ENCODE results near the gene PRKCSH.
"Not testable (repeated sequence)": the region's sequence is repeated elsewhere in the genome, so short reads cannot be mapped to it uniquely, and the experiment has no call there.

GRCh38 chr19:11406703-11407236 is 28.7 kb upstream of the PRKCSH start:
- TF ChIP-seq EZH2 (IDR thresholded peaks at IDR 0.05; ENCODE audit: borderline replicate concordance, insufficient read depth, low read depth, low read length, poor library complexity, severe bottlenecking); CTCF (IDR thresholded peaks at IDR 0.05): not testable (repeated sequence)
